ENCODE data around the gene TEX14.

Gene TEX14

GRCh38 chr17:58520843-58521430 lies 170.9 kb downstream of the TEX14 start:
- no peak for DNase-seq (ENCODE audit: low read depth)

- DNase-seq (ENCODE audit: low read depth), result peak; percentile 99
These were observed 173.8 kb downstream of the TEX14 start for GRCh38 chr17:58517928-58518609.

GRCh38 chr17:58517378-58517927 lies 174.4 kb downstream of the TEX14 start:
- DNase-seq (ENCODE audit: low read depth), result no peak

DNA sequence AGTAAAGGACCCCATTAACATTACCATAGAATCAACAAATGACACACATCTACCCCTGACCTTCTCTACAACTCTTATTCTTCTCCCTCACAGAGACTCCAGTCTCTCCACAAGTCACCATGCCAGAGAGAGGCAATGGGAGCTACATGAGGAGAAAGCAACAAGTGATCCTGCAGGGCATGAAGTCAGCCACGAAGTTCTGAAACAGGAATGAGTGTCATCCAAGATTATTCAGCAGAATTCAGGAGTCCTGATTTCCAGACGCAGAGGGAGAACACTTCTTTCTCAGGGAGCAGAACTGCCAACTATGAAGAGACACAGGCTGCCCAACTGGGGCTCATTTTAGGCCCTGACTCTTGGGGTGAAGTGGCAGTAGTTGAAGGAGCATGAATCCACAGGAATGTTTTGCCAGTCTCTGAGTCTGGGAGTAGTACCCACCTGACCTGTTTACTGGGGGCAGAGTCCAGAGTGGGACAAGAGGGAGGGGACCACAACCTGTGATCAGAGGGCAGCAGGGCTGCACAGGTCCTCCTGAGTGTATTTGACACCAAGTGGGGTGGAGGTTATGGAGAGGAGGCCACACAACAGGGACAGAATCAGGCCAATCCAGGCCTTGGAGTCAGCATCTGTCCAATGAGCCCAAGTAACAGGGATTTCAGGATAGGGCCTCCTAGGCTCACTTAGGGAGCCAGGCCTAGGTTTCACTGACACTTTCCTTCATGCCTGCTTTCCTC lies 175.0 kb downstream of the TEX14 start:
- no peak for DNase-seq (ENCODE audit: low read depth)

- DNase-seq (ENCODE audit: low read depth), result no peak
These were observed 176.6 kb downstream of the TEX14 start for GRCh38 chr17:58515286-58515685.

DNA sequence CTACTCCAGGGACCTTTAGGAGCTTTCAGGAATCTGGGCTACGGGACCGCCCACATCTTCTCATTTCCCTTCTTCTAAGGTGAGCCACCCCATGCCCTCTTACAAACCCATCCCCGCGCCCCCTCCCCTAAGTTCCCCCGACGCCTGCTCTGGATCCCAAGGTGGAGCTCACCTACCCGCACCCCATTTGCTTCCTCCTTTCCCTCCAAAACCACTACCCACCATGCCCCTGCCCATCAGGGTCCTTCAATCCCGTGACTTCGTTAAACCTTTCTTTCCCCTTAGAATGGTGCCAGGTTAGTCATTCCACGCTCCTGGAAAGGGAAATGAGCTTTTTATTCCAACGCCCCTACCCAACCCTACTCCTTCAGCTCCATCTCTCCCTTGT lies 177.1 kb downstream of the TEX14 start:
- DNase-seq (ENCODE audit: low read depth), result no peak

DNA sequence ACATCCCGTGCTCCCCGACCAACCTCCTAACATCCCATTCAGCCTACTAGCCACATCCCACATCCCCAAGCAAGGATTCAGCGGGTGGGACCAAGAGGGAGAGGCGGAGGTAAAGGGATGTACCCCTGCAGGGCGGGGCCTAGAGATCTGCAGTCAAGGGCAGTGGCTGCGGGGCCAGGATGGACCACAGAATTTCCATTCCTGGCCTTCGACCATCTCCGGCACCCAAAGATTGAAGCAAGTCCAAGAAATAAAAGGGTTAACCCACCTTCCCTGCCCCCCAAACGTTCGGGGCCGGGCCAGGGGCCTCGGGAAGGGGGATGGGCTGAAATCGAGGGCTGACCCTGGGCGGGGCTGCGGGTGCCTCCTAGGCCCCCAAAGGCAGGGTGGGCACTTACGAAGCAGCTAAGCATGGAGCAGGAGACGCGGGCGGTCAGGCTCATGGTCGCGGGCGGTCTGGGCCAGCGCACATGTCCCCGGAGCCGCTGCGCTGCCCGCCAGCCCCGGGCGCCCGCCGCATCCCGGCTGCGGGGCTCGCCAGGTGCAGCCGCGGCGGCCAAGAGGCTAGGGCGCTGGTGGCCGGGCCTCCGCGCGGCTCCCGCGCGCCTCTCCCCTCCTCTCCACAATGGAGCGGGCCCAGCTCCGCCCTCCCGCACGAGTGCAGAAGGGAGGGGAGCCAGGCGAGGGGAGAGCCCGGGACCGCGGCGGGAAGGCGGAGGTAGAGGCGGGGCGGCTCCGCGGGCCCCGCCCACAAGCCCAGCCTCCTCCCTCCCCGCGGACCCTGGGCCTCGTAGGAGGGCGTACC lies 177.7 kb downstream of the TEX14 start, which contains the start of gene MTMR4:
Gene MTMR4, minus strand, starts transcription at position 674 of the 805 bp plus-strand sequence. Its CDS starts 231 bp downstream, at position 443.
- DNase-seq (ENCODE audit: low read depth), result peak; percentile 68

DNA sequence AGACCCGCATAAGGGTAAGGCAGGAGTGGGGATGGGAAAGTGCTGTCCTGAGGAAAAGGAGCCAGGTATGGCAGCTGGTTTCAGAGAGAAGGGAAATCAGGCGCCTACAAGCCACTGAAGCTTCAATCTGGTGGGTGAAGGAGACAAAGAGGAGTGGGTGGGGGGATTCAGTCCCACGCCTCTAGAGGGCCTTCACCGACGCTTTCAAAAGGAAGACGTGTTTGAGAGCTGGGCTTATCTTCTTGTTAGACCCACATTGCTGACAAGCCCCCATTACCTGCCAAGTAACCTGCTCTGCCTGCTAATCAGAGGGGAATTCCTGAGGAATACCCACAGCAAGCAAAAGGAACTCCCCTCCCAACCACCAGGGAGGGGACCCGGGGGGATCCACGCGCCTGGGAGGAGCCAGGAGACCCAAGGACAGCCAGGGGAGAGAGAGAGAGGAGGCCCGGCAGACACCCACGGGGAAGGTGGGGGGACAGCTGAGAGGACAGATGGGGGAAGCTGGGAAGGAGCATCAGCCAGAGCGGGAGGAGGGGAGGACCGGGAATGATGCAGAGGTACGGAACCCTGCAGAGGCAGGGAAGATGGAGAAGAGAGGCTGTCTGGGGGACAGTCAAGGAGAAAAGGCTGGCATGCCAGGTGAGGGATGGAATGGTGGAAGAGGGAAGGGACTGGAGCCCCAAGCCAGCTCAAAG lies 178.4 kb downstream of the TEX14 start:
- peak; percentile 28 for DNase-seq (ENCODE audit: low read depth)

GRCh38 chr17:58510075-58510474 lies 181.8 kb downstream of the TEX14 start:
- DNase-seq (ENCODE audit: low read depth), result no peak

DNA sequence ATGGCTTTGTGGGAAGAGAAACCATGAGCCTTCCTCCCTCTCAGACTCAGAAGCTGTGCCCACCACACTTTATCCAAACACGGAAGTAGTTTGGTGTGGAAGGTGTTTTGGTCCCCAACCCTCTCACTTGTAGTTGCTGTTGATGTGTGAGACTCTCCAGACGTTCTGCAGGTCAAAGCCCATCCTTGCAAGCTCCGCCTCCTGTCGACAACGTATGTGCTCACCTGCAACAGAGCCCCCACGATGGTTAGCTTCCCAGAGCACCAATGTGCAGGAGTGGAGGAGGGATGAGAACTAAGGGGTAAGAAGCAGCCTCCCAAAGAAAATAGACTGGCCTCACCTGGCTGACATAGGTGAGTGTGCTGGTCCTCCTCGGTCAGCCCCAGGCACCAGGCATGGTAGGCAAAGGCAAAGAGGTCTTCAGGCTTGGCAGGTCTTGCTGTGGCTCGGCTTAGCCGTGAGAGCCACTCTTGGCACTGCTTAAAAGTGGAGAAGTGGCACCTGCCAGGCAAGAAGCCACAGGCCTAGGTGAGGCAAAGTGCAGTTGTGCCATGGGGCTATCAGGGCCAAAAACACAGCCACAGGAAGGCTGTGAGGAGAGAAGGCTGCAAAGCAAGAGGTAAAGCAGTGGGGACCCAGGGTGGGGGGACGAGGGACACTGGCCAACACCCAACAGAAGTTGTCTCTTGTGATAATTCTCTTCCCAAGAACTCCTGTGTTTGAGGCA lies 183.3 kb downstream of the TEX14 start:
- no peak for DNase-seq (ENCODE audit: low read depth)

- DNase-seq (ENCODE audit: low read depth), result no peak
These were observed 184.7 kb downstream of the TEX14 start for GRCh38 chr17:58507123-58507634.

All from stimulated activated CD8-positive, alpha-beta memory T cell treated with anti-CD3 and anti-CD28 coated beads, Interleukin-4, amount 100 ng/mL, for 24 hours (primary cell).